Endothelial cell of umbilical vein (primary cell): ENCODE data around the gene KIF3A. TPM values are rescaled to one million over a fixed set of nuclear protein-coding genes. Genes with fewer than 3 reads are reported as not detected.

Experiments used
- BruUV-seq: library from RNA; stranded (reverse); fragments of 400-500 nt; replicated peaks from 2 replicates; lab custom pipeline; 2021; lab: Mats Ljungman, UMichigan
- CTCF ChIA-PET: fragments of 300-600, 350-600 bp; sonication (Branson Sonifier 250); formaldehyde crosslinking; loops from one replicate; lab custom pipeline; 2021; ENCODE audit warnings: antibody characterized with exemption, inconsistent platforms; lab: Charles Lee
- POLR2A ChIA-PET: fragments of 300-600, 350-600 bp; sonication (Branson Sonifier 250); formaldehyde crosslinking; loops from one replicate; lab custom pipeline; 2021; ENCODE audit warnings: antibody characterized with exemption, inconsistent platforms; lab: Charles Lee
- DNase-seq: peaks from one replicate; pipeline ENCODE4 v3.0.0-alpha.2; 2011; ENCODE audit warnings: low read depth, low spot score
- FAIRE-seq: peaks from 2 replicates; lab custom pipeline; 2011; peaks lifted over from hg19 to GRCh38; lab: Jason Lieb, UNC
- H2AFZ ChIP-seq: 2 replicates; pipeline ENCODE4 v1.6.0; 2012; ENCODE audit warnings: low read depth, low read length, control low read depth, inconsistent platforms
- H3K27ac ChIP-seq: 2 replicates; pipeline ENCODE4 v1.5.1; 2011; ENCODE audit warnings: low read depth, mild to moderate bottlenecking, control low read depth, low read length, moderate library complexity; ENCODE audit not compliant: insufficient read depth
- H3K27me3 ChIP-seq, 2 experiments: 2 replicates each; pipeline versions ENCODE4 v1.6.0 to v1.6.1; 2011; ENCODE audit warnings: low read length in 2 of 2, mixed read lengths in 1 of 2; ENCODE audit not compliant: control insufficient read depth in 2 of 2, insufficient read depth in 2 of 2
- H3K36me3 ChIP-seq, 2 experiments: 2 replicates in 1 of 2; 3 replicates in 1 of 2; pipeline ENCODE4 v1.5.1; 2011; ENCODE audit warnings: low read length in 2 of 2, mild to moderate bottlenecking in 1 of 2, moderate library complexity in 1 of 2; ENCODE audit not compliant: control insufficient read depth in 2 of 2, insufficient read depth in 2 of 2; ENCODE audit errors: extremely low read depth in 1 of 2
- H3K4me1 ChIP-seq: 3 replicates; pipeline ENCODE4 v1.5.1; 2011; ENCODE audit warnings: mild to moderate bottlenecking, low read length; ENCODE audit not compliant: control insufficient read depth, insufficient read depth; ENCODE audit errors: extremely low read depth
- H3K4me2 ChIP-seq: 2 replicates; pipeline ENCODE4 v1.6.1; 2011; ENCODE audit warnings: low read length, control low read depth, mixed read lengths; ENCODE audit not compliant: insufficient read depth
- H3K4me3 ChIP-seq, 3 experiments: fragments of 200-600 bp in 1 of 3; sonication (generic), shearing (Covaris generic) in 1 of 3; replicated peaks in 1 of 3; 2 replicates each; pipeline ENCODE4 v1.5.1; 2011 to 2016; ENCODE audit warnings: control low read depth in 3 of 3, low read length in 3 of 3, mild to moderate bottlenecking in 2 of 3, inconsistent platforms in 1 of 3, low read depth in 1 of 3, moderate library complexity in 1 of 3; ENCODE audit not compliant: insufficient read depth in 1 of 3
- H3K79me2 ChIP-seq: 2 replicates; pipeline ENCODE4 v1.6.0; 2012; ENCODE audit warnings: low read length, inconsistent platforms; ENCODE audit not compliant: control insufficient read depth, insufficient read depth
- H3K9ac ChIP-seq: replicated peaks from 2 replicates; pipeline ENCODE3; 2011; ENCODE audit warnings: low read length, control low read depth; ENCODE audit not compliant: insufficient read depth; ENCODE audit errors: extremely low read depth
- H3K9me1 ChIP-seq: replicated peaks from 3 replicates; pipeline ENCODE4 v1.6.0; 2011; ENCODE audit warnings: mild to moderate bottlenecking, low read length; ENCODE audit not compliant: control insufficient read depth, insufficient read depth; ENCODE audit errors: extremely low read depth
- H3K9me3 ChIP-seq: replicated peaks from 2 replicates; pipeline ENCODE4 v1.5.1; 2012; ENCODE audit warnings: low read length, inconsistent platforms; ENCODE audit not compliant: control insufficient read depth, insufficient read depth
- H4K20me1 ChIP-seq: replicated peaks from 2 replicates; pipeline ENCODE3; 2011; ENCODE audit warnings: mild to moderate bottlenecking, low read length; ENCODE audit not compliant: control insufficient read depth, insufficient read depth; ENCODE audit errors: extremely low read depth
- CTCF ChIP-seq, 2 donors: IDR thresholded peaks; 1 replicate in 1 of 2; 2 replicates in 1 of 2; pipeline ENCODE4 v1.5.1; 2011; ENCODE audit warnings: low read length in 2 of 2, mild to moderate bottlenecking in 2 of 2, moderate library complexity in 2 of 2, control low read depth in 1 of 2, inconsistent platforms in 1 of 2, low read depth in 1 of 2; ENCODE audit not compliant: insufficient read depth in 1 of 2; ENCODE audit errors: extremely low read depth in 1 of 2
- EZH2 ChIP-seq: IDR thresholded peaks from 2 replicates; pipeline ENCODE4 v1.6.1; 2012; ENCODE audit warnings: borderline replicate concordance, low read depth, mild to moderate bottlenecking, moderate library complexity, low read length, inconsistent platforms; ENCODE audit not compliant: severe bottlenecking
- FOS ChIP-seq: IDR thresholded peaks from 2 replicates; pipeline ENCODE4 v1.6.1; 2011; ENCODE audit warnings: mild to moderate bottlenecking, low read length, moderate library complexity, borderline replicate concordance; ENCODE audit not compliant: insufficient read depth
- GATA2 ChIP-seq: IDR thresholded peaks from 2 replicates; pipeline ENCODE4 v1.7.0; 2011; ENCODE audit warnings: low read depth, mild to moderate bottlenecking, moderate library complexity, mixed read lengths, low read length; ENCODE audit not compliant: insufficient read length, insufficient read depth
- JUN ChIP-seq: IDR thresholded peaks from 2 replicates; pipeline ENCODE4 v1.6.1; 2011; ENCODE audit warnings: borderline replicate concordance, low read depth; ENCODE audit not compliant: insufficient read length, insufficient read depth
- MYC ChIP-seq: IDR thresholded peaks from one replicate; pipeline ENCODE4 v1.6.1; 2011; ENCODE audit warnings: mild to moderate bottlenecking, low read depth, low read length
- POLR2A ChIP-seq: IDR thresholded peaks from 2 replicates; pipeline ENCODE4 v1.6.1; 2012; ENCODE audit warnings: low read depth, mild to moderate bottlenecking, control low read depth, low read length
- POLR2AphosphoS5 ChIP-seq: IDR thresholded peaks from 2 replicates; pipeline ENCODE4 v1.6.1; 2012; ENCODE audit warnings: low read depth, mild to moderate bottlenecking, control low read depth, low read length, moderate library complexity; ENCODE audit not compliant: insufficient read depth
- dilution Hi-C: fragments of 300-500 bp; cut with MboI; formaldehyde crosslinking; loops from one replicate; pipeline ENCODE4 v1.15.0; 2019; ENCODE audit warnings: low sequenced_read_pairs; ENCODE audit not compliant: extremely low pct_ligation_motif_present
- intact Hi-C: fragments of 100-400 bp; cut with micrococcal nuclease; formaldehyde crosslinking; loops from one replicate; pipeline ENCODE4 v1.10.0; 2022
- polyA plus RNA-seq, 4 experiments: library from polyadenylated mRNA; depleted of rRNA in 3 of 4; stranded (reverse) in 3 of 4; unstranded in 1 of 4; fragments of >200 nt; gene quantifications; 2 replicates each; pipeline versions ENCODE4 v1.2.1 to v1.2.3, GENCODE V29; 2011 to 2012; ENCODE audit warnings: missing spikeins in 1 of 4
- total RNA-seq: library from RNA; stranded (reverse); gene quantifications from 2 replicates; pipeline ENCODE4 v1.2.3, GENCODE V29; 2021
- TF ChIP-seq, protein P1 (sequence below): IDR thresholded peaks from 2 replicates; pipeline ENCODE4 v1.6.1; 2011; ENCODE audit not compliant: insufficient read depth, insufficient read length

The KIF3A gene
- total and polyA plus RNA-seq, 2 donors (not counting 3 experiments of a cell fraction or from before 2014, with no cell fraction given) = 3.3 to 11.2 TPM

- no TSS peak for BruUV-seq
- Histone ChIP-seq H3K4me1 (no peaks in the 10 kb centered on the region), H3K27me3 (peaks cover 0 to 2% of the 10 kb centered on the region in 2 experiments), H3K4me2 (no peak overlapping the region), H3K4me3 (no peak overlapping the region), H3K36me3 (no peaks in the 10 kb centered on the region), H2AFZ (no peak overlapping the region), H3K9me1 (no peaks in the 10 kb centered on the region), H3K9me3 (no peaks in the 10 kb centered on the region), H3K79me2 (no peaks in the 10 kb centered on the region), H3K9ac (no peak overlapping the region), H3K27ac (no peak overlapping the region), H4K20me1 (no peaks in the 10 kb centered on the region)
- ChIA-PET POLR2A (no interaction called here), CTCF (interaction anchor here (0.5 to 0.6 kb wide), 2 partner anchors 10 to 107 kb away, joined by 3 read pairs; no protein-coding TSS in a partner anchor)
- FAIRE-seq = no peak
- dilution Hi-C loops (no loop called here), intact Hi-C loops (no loop called here)
- TF ChIP-seq JUN = no peak
- TF ChIP-seq GATA2 = no peak
- TF ChIP-seq EZH2 = no peak
- no peak for TF ChIP-seq CTCF (IDR thresholded peaks at IDR 0.05; ENCODE audit: extremely low read depth in 1 of 2, insufficient read depth in 1 of 2, low read depth in 1 of 2, low read length in 2 of 2)
- no peak for TF ChIP-seq POLR2AphosphoS5
- no peak for TF ChIP-seq MYC
- TF ChIP-seq FOS = no peak
- no peak for TF ChIP-seq POLR2A
- TF ChIP-seq, protein P1, sequence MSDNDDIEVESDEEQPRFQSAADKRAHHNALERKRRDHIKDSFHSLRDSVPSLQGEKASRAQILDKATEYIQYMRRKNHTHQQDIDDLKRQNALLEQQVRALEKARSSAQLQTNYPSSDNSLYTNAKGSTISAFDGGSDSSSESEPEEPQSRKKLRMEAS = no peak
- no peak for DNase-seq
Measured at GRCh38 chr5:132665574-132666080, 71.7 kb downstream of the KIF3A start.
